Naive B cell (primary cell): ENCODE results near the gene AGTRAP. TPM values are rescaled to one million over a fixed set of nuclear protein-coding genes. Genes with fewer than 3 reads are reported as not detected.

Experiments
- ATAC-seq, 2 donors: fragments of 150-1000 bp; cut with Tn5 transposase; 2 replicates each; pipeline ENCODE4 v1.10.0; 2021; ENCODE audit warnings: low read depth in 2 of 2, mild to moderate bottlenecking in 2 of 2, moderate library complexity in 2 of 2
- DNase-seq: peaks from one replicate; pipeline ENCODE4 v3.0.0; 2022
- H3K27ac Mint-ChIP-seq, 6 donors: one replicate each; pipeline ENCODE4 v1.8.0; 2020 to 2022; ENCODE audit warnings: mild to moderate bottlenecking in 6 of 6, mixed read lengths in 6 of 6, moderate library complexity in 5 of 6, inconsistent platforms in 2 of 6
- H3K27me3 Mint-ChIP-seq, 3 donors: one replicate each; pipeline ENCODE4 v1.8.0; 2021 to 2022; ENCODE audit warnings: mixed read lengths in 3 of 3, mild to moderate bottlenecking in 1 of 3
- H3K36me3 Mint-ChIP-seq, 2 donors: one replicate each; pipeline ENCODE4 v1.8.0; 2020 to 2022; ENCODE audit warnings: mixed read lengths in 2 of 2, inconsistent platforms in 1 of 2, mild to moderate bottlenecking in 1 of 2
- H3K4me1 Mint-ChIP-seq, 3 donors: one replicate each; pipeline ENCODE4 v1.8.0; 2020 to 2022; ENCODE audit warnings: mixed read lengths in 3 of 3, inconsistent platforms in 1 of 3, mild to moderate bottlenecking in 1 of 3, moderate library complexity in 1 of 3
- H3K4me3 Mint-ChIP-seq, 8 donors: one replicate each; pipeline ENCODE4 v1.8.0; 2020 to 2022; ENCODE audit warnings: mild to moderate bottlenecking in 8 of 8, mixed read lengths in 8 of 8, moderate library complexity in 8 of 8, inconsistent platforms in 2 of 8
- H3K9me3 Mint-ChIP-seq, 7 donors: one replicate each; pipeline ENCODE4 v1.8.0; 2020 to 2022; ENCODE audit warnings: mixed read lengths in 7 of 7, mild to moderate bottlenecking in 5 of 7, inconsistent platforms in 2 of 7, moderate library complexity in 1 of 7
- polyA plus RNA-seq, 6 donors: library from polyadenylated mRNA; unstranded; fragments of 300-500 nt; fragmentation: Illumina TruSeq; gene quantifications; one replicate each; pipeline ENCODE4 v1.2.3, GENCODE V29; 2021; ENCODE audit warnings: low read depth in 6 of 6

The AGTRAP gene
- polyA plus RNA-seq, 6 donors from 2014 or later = 37.7 to 51.6 (median 46.5) TPM

DNA sequence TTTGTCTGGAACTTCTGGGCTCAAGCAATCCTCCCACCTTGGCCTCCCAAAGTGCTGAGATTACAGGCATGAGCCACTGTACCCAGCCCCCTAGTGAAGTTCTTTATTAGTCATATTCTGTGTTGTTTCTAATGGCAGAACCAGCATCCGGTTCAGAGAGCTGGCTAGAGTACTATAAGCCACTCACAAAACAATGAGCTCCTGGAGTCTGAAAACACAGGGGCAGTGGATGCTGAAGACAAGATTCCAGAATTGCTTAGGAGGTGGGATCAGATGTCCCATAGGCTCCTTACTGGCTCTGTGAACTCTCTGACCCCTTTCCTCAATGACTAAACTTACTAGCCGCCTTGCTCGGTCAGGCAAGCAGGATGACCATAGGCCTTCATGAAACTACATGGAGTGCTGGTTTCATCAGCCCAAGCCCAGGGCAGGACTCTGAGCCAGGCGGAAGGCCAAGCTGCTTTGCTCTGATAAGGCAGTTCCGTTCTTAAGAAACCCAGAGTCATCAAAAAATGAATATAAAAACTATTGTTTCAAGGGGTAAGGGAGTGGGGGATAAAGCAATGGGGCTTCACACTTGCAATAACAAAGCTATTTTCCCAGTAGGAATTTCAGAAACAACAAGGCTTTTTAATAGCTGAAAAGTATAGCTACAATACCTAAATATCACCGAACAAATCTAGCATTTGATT is 61.7 kb downstream of the AGTRAP start:
- Mint-ChIP-seq H3K9me3 (no peaks in the 10 kb centered on the region), H3K36me3 (peaks cover 5 to 11% of the 10 kb centered on the region in 2 donors), H3K4me1 (peaks cover 22 to 30% (median 30%) of the 10 kb centered on the region in 3 donors), H3K27me3 (no peaks in the 10 kb centered on the region), H3K4me3 (no peak overlapping the region), H3K27ac (peak overlapping the region in 2 of 6 donors; percentile 33 to 63)
- ATAC-seq (no peak), DNase-seq (no peak)

DNA sequence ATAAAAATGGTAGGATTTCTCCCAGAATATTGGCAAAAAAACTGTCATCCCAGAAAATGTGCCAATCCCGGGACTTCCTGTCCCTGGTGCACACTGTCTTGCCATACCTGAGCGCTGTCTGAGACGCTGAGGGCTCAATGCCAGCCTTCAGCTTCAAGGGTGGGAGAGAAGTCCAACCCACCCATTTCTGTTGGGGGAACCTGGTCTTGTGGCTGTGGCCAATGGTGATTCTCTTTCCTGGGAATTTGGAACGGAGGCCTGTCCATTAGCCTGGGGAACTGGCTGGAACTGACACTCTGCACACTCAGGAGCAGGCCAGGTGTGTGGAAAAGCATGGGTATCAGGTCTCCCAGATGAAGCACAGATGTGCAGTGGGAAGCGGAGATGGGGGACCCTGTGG is 63.2 kb downstream of the AGTRAP start:
- H3K27me3 Mint-ChIP-seq = no peaks in the 10 kb centered on the region
- no peak for DNase-seq
- peak overlapping the region in 1 of 6 donors; percentile 50 for H3K27ac Mint-ChIP-seq
- ATAC-seq = no peak
- H3K4me1 Mint-ChIP-seq = peaks cover 32 to 44% (median 44%) of the 10 kb centered on the region in 3 donors
- peaks cover 5 to 11% of the 10 kb centered on the region in 2 donors for H3K36me3 Mint-ChIP-seq
- no peaks in the 10 kb centered on the region for H3K9me3 Mint-ChIP-seq
- no peak overlapping the region for H3K4me3 Mint-ChIP-seq

GRCh38 chr1:11799896-11800295 is 64.0 kb downstream of the AGTRAP start:
- no peaks in the 10 kb centered on the region for H3K27me3 Mint-ChIP-seq
- H3K9me3 Mint-ChIP-seq = no peaks in the 10 kb centered on the region
- peak overlapping the region in 1 of 6 donors; percentile 71 for H3K27ac Mint-ChIP-seq
- ATAC-seq (no peak), DNase-seq (no peak)
- H3K36me3 Mint-ChIP-seq = peaks cover 5 to 11% of the 10 kb centered on the region in 2 donors
- no peak overlapping the region for H3K4me3 Mint-ChIP-seq
- H3K4me1 Mint-ChIP-seq = peaks cover 39 to 52% (median 52%) of the 10 kb centered on the region in 3 donors

DNA sequence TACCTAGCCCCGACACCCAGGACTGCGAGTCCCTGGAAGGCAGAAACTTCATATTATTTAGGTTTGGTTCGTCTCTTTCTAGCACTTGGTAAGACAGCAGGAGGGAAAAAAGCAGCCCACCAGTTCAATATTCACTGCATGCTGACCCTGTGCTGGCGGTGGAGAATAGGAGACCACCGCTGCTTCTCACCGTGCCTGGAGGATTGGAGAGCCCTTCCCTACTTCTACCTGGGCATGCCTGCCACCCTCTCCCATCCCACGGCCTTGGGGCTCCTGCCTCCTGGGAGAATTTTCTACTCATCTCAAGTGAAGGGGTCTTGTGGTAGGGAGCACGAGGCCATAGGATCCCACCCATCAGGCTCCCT is 64.4 kb downstream of the AGTRAP start:
- H3K4me3 Mint-ChIP-seq = peak overlapping the region in 3 of 8 donors; percentile 9 to 69 (median 33)
- H3K27me3 Mint-ChIP-seq = no peaks in the 10 kb centered on the region
- H3K4me1 Mint-ChIP-seq = peaks cover 41 to 55% (median 53%) of the 10 kb centered on the region in 3 donors
- peak overlapping the region in 3 of 6 donors; percentile 44 to 71 (median 52) for H3K27ac Mint-ChIP-seq
- peaks cover 4 to 7% of the 10 kb centered on the region in 2 donors for H3K36me3 Mint-ChIP-seq
- no peaks in the 10 kb centered on the region for H3K9me3 Mint-ChIP-seq
- ATAC-seq = no peak
- DNase-seq = no peak

Other genes starting within 250 kb of the AGTRAP start
- 1 to 10 TPM; 5.8 to 10.0 (median 6.6) TPM for gene FBXO2, start 81.7 kb upstream of the AGTRAP start, polyA plus RNA-seq
- gene FBXO44, start 81.3 kb upstream of the AGTRAP start, polyA plus RNA-seq = 10 to 100 TPM in 4 of 6 donors, 1 to 10 TPM in 2; 7.0 to 15.2 (median 11.2) TPM
- 10 to 100 TPM; 14.1 to 28.6 (median 17.8) TPM for gene FBXO6, start 71.9 kb upstream of the AGTRAP start, polyA plus RNA-seq
- 10 to 100 TPM; 43.6 to 75.4 (median 56.2) TPM for gene MAD2L2, start 55.0 kb upstream of the AGTRAP start, polyA plus RNA-seq
- gene DRAXIN, start 44.4 kb upstream of the AGTRAP start, polyA plus RNA-seq = under 1 TPM in 5 of 6 donors, not detected in 1; 0.04 to 0.09 (median 0.09) TPM
- gene C1orf167, start 26.1 kb downstream of the AGTRAP start, polyA plus RNA-seq = 1 to 10 TPM in 1 of 6 donors, not detected in 5; 2.9 TPM
- 10 to 100 TPM in 5 of 6 donors, 1 to 10 TPM in 1; 8.8 to 26.8 (median 18.9) TPM for gene MTHFR, start 69.8 kb downstream of the AGTRAP start, polyA plus RNA-seq
- gene CLCN6, start 70.1 kb downstream of the AGTRAP start, polyA plus RNA-seq = 10 to 100 TPM in 2 of 6 donors, 1 to 10 TPM in 4; 1.9 to 19.0 (median 9.1) TPM
- gene NPPA, start 111.6 kb downstream of the AGTRAP start, polyA plus RNA-seq = not detected
- not detected for gene NPPB, start 122.8 kb downstream of the AGTRAP start, polyA plus RNA-seq
- gene KIAA2013, start 190.3 kb downstream of the AGTRAP start, polyA plus RNA-seq = 10 to 100 TPM; 36.9 to 70.6 (median 62.5) TPM
- gene PLOD1, start 198.6 kb downstream of the AGTRAP start, polyA plus RNA-seq = 10 to 100 TPM in 1 of 6 donors, 1 to 10 TPM in 5; 4.9 to 10.4 (median 6.6) TPM
- 10 to 100 TPM; 27.5 to 39.9 (median 35.9) TPM for gene MFN2, start 244.3 kb downstream of the AGTRAP start, polyA plus RNA-seq